Stimulated activated CD8-positive, alpha-beta memory T cell treated with anti-CD3 and anti-CD28 coated beads, Interleukin-7, amount 100 ng/mL, for 24 hours (primary cell): Measurements from ENCODE around the gene MS4A15.
"Not testable (repeated sequence)": the region's sequence is repeated elsewhere in the genome, so short reads cannot be mapped to it uniquely, and the experiment has no call there.

Experiments used
- DNase-seq: peaks from one replicate; pipeline ENCODE4 v3.0.0-alpha.2; 2020; ENCODE audit warnings: low read depth

MS4A15 gene

GRCh38 chr11:60754887-60755286, 1.8 kb upstream of the MS4A15 start:
- DNase-seq: no peak

GRCh38 chr11:60757231-60757800, 649 bp downstream of the MS4A15 start:
- no peak for DNase-seq

- DNase-seq: not testable (repeated sequence)
These were observed 2.0 kb downstream of the MS4A15 start for GRCh38 chr11:60758671-60759070.

GRCh38 chr11:60759438-60760225, 3.0 kb downstream of the MS4A15 start:
- DNase-seq: not testable (repeated sequence)

GRCh38 chr11:60761436-60762190, 4.9 kb downstream of the MS4A15 start:
- DNase-seq: no peak

- DNase-seq: no peak
These were observed 6.4 kb downstream of the MS4A15 start for GRCh38 chr11:60762851-60763691.

- DNase-seq: no peak
These were observed 7.2 kb downstream of the MS4A15 start for GRCh38 chr11:60763692-60764369.

- DNase-seq: no peak
These were observed 8.2 kb downstream of the MS4A15 start for GRCh38 chr11:60764879-60765278.

- DNase-seq: no peak
These were observed 8.7 kb downstream of the MS4A15 start for GRCh38 chr11:60765355-60765754.

- DNase-seq: no peak
These were observed 9.9 kb downstream of the MS4A15 start for GRCh38 chr11:60766547-60766946.

- no peak for DNase-seq
These were observed 10.7 kb downstream of the MS4A15 start for GRCh38 chr11:60767388-60767811.

GRCh38 chr11:60768202-60768601, 11.5 kb downstream of the MS4A15 start:
- no peak for DNase-seq

- no peak for DNase-seq
These were observed 12.6 kb downstream of the MS4A15 start for GRCh38 chr11:60769273-60769672.

GRCh38 chr11:60769811-60770210, 13.1 kb downstream of the MS4A15 start:
- no peak for DNase-seq

- no peak for DNase-seq
These were observed 14.5 kb downstream of the MS4A15 start for GRCh38 chr11:60771146-60771545.

- DNase-seq: no peak
These were observed 15.3 kb downstream of the MS4A15 start for GRCh38 chr11:60771879-60772525.

GRCh38 chr11:60772666-60773065, 16.0 kb downstream of the MS4A15 start:
- no peak for DNase-seq

- no peak for DNase-seq
These were observed 18.1 kb downstream of the MS4A15 start for GRCh38 chr11:60774726-60775125.

- DNase-seq: peak; percentile 69
These were observed 18.8 kb downstream of the MS4A15 start for GRCh38 chr11:60775420-60775961.

- DNase-seq: no peak
These were observed 19.5 kb downstream of the MS4A15 start for GRCh38 chr11:60776167-60776566.

GRCh38 chr11:60777106-60777505, 20.4 kb downstream of the MS4A15 start:
- DNase-seq: no peak
